ENCODE measurements around the gene JOSD2.
"Not testable (repeated sequence)": the region's sequence is repeated elsewhere in the genome, so short reads cannot be mapped to it uniquely, and the experiment has no call there.

Gene JOSD2

DNA sequence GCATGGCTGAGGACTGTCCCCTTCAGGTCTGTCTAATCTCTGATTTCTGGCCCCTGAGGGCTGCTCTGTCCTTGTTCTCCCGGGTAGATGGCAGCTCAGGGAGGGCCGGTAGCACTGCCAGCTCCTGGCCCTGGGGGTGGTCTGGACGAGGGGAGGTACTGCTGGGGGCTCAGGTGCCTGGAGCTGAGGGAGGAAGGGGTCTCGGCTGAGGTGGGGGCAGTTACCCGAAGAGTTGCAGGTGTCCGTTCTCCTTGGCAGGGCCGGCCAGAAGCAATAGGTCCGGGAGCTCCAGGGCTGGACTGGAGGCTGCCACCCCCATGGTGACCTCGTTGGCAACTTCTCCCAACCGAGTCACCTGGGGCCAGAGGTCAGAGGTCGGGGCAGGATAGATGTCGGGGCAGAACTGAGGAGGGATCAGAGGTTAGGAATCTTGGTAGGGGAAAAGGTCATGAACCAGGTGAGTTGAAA, 35.9 kb downstream of the JOSD2 start:
- DNase-seq = no peak

- DNase-seq = not testable (repeated sequence)
Measured at GRCh38 chr19:50473336-50473735, 37.7 kb downstream of the JOSD2 start.

- DNase-seq = no peak
Measured at GRCh38 chr19:50468818-50469217, 42.2 kb downstream of the JOSD2 start.

DNA sequence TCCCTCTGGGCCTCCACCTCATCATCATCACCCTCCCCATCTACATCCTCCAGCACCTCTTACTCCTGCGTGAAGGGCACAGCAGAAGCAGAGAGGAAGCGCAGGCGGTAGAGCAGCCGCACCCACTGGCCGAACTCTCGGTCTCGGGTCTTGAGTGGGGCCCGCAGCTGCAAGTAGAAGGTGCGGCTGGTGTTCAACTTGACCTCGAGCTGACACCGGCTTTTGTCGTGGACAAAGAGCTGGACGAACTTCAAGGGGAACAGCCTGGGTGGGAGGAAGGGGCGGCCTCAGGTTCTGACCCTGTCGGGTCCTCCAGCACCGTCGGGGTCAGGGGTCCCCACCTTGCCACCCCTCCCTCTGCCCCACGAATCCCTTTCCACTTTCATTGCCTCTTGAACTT, 43.4 kb downstream of the JOSD2 start:
- no peak for DNase-seq

- DNase-seq = no peak
Measured at GRCh38 chr19:50466706-50467039, 44.3 kb downstream of the JOSD2 start.

- DNase-seq = no peak
Measured at GRCh38 chr19:50465986-50466705, 44.8 kb downstream of the JOSD2 start.

DNA sequence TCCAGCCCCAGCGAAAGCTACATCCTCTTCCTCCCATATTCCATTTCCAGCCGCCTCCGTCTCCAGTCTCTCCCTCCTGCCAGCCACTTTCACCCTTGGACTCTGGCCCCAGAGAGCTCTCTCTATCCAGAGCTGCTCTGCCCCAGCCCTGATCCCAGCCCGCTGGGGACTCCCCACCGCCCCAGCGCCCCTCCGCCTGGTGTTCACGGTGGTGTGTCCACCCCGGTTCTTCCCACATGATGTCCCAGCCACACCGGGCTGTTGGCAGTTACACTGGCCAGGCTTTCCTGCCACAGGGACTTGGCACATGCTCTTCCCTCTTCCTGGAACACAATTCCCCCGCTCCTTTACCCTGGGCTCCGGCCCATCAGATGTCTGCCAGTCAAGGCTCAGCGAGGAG, 46.0 kb downstream of the JOSD2 start:
- DNase-seq = no peak

DNA sequence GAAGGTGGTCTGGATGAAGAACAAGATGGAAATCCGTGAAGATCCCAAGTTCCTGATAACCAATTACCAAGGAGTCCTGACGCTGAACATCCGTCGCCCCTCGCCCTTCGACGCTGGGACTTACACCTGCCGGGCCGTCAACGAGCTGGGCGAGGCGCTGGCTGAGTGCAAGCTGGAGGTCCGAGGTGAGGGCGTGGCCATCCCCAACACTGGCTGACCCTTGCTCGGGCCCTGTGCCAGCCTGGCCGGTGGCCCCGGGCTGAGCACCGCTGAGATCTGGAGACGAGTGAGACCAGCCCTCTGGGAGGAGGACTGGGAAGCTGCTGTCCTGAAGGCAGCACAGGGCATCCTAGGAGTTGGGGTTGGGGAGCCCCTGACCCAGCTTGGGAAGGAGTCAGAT, 46.6 kb downstream of the JOSD2 start:
- DNase-seq = no peak

- no peak for DNase-seq
Measured at GRCh38 chr19:50462970-50463369, 48.0 kb downstream of the JOSD2 start.

DNA sequence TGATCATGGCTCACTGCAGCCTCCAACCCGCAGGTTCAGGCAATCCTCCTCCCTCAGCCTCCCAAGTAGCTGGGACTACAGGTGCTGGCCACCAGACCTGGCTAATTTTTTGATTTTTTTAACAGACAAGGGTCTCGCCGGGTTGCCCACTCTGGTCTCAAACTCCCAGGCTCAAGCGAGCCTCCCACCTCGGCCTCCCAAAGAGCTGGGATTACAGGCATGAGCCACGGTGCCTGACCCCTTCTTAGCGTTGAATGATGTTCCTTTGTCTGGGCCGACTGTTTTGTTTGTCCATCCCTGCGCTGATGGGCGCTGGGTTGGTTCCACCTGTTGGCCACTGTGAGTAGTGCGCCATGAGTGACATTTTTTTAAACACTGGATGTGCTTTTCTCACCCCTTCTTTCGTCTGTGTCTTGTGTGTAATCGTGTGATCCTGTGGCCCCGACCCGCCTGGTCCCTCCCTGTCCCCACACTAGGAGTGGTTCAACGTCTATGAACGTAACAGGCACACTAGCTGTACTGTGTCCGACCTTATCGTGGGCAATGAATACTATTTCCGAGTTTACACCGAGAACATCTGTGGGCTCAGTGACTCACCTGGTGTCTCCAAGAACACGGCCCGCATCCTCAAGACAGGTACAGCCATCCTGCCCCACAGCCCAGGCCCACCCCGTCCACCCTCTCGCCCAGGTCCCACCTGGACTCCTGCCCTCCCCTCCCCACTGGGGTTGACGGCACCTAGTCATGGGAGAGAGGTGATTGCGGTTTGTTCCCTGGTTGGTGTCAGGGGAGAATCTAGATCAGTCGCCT, 49.7 kb downstream of the JOSD2 start:
- no peak for DNase-seq

DNA sequence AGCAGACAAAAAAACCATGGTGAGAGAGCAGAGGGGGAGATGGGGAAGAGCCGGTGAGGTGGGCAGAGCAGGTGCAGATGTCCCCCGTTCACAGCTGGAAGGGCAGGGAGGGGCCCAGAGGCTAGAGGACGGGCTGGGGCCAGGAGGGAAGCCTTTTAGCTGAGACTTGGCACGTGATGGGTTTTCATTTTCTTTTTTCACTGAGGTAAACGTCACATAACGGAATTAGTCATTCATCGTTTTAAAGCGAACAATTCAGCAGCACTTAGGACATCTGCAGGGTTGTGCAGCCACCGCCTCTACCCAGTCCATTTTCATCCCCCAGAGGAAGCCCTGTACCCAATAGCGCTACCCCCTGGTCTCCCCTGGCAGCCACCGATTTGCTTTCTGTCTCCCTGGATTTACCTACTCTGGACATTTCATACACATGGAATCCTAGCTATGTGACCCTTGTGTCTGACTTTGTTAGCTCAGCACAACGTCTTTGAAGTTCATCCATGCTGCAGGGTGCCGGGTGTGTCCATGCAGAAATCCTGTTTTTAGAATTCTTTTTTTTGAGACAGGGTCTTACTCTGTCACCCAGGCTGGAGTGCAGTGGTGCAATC, 50.7 kb downstream of the JOSD2 start:
- DNase-seq = no peak

DNA sequence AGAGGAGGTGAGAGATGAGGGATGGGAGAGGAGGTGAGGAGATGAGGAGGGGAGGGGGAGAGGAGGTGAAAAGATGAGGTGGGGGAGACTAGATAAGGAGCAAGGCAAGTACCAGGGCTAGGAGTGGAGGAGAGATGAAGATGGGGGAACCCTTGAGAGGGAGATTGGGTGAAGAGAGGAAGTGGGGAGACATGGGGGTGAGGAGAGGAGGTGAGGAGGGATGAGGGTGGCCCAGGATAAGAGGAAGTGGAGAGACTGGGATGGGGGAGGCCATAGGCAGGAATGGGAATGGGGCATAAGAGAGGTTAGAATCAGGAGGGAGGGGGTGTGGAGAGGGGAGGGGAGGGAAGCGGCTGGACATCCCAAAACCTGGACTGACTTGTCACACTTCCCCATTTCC, 51.4 kb downstream of the JOSD2 start:
- no peak for DNase-seq

DNA sequence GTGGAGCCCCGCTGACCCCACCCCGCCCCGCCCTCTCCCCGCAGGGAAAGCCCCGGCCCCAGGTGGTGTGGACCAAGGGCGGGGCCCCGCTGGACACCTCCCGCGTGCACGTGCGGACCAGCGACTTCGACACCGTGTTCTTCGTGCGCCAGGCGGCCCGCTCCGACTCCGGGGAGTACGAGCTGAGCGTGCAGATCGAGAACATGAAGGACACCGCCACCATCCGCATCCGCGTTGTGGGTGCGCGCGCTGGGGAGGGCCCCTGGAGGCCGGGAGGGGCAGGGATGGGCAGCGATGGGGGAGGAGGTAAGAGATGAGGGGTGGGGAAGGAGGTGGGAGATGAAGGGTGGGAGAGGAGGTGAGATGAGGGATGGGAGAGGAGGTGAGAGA, 51.9 kb downstream of the JOSD2 start:
- no peak for DNase-seq

DNA sequence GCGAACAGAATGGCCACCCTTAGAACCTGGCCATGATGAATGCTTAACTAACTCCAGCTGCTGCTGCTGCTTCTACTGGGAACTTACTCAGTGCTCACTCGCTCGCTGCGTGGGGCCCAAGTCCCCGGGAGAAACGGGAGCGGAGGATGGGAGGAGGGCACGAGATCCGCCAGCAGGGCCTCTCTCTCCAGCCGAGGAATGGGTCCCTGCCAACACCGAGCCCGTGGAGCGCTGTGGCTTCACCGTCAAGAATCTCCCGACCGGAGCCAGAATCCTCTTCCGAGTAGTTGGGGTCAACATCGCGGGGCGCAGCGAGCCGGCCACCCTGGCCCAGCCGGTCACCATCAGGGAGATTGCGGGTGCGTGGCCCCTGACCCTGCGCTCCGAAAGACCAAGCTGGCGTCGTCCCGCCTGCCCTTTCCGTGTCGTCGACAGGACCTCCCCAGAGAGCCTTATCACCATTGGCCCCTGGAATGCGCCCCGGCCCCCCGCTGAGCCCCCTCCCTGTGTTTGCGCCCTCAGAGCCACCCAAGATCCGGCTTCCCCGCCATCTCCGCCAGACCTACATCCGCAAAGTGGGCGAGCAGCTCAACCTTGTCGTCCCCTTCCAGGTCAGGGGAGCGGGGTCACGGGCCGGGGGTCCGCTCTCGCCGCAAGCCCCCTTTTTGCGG, 52.5 kb downstream of the JOSD2 start:
- no peak for DNase-seq

DNA sequence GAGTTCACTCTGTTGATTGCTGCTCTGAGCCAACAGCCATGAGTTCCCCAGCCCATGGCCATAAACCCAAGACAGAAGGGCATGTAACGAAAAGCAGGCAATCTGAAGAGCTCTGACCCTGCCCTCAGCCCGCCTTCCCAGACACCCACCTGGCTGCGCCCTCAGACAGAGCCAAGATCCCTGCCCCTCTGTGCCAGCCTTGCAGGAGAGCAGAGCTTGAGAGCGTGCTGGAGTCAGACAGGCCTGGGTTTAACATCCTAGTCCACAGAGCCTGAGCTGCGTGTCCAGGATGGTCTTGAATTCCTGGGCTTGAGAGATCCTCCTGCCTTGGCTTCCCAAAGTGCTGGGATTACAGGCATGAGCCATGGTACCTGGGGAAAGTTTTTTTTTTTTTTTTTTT, 53.7 kb downstream of the JOSD2 start:
- no peak for DNase-seq

All from SIG-M5 (cell line).